Measurements from ENCODE around the gene CHTF8. TPM values are rescaled to one million over a fixed set of nuclear protein-coding genes. Genes with fewer than 3 reads are reported as not detected.

The CHTF8 gene
- total RNA-seq, 1 donor from 2014 or later, result 119 TPM

DNA sequence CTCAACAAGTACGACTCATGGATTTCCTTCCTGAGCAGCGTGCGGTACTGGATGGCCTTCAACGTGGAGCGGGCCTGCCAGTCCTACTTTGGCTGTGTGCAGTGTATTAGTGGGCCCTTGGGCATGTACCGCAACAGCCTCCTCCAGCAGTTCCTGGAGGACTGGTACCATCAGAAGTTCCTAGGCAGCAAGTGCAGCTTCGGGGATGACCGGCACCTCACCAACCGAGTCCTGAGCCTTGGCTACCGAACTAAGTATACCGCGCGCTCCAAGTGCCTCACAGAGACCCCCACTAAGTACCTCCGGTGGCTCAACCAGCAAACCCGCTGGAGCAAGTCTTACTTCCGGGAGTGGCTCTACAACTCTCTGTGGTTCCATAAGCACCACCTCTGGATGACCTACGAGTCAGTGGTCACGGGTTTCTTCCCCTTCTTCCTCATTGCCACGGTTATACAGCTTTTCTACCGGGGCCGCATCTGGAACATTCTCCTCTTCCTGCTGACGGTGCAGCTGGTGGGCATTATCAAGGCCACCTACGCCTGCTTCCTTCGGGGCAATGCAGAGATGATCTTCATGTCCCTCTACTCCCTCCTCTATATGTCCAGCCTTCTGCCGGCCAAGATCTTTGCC is 17.9 kb downstream of the CHTF8 start:
- intact Hi-C loops (cut with micrococcal nuclease), result no loop called here

DNA sequence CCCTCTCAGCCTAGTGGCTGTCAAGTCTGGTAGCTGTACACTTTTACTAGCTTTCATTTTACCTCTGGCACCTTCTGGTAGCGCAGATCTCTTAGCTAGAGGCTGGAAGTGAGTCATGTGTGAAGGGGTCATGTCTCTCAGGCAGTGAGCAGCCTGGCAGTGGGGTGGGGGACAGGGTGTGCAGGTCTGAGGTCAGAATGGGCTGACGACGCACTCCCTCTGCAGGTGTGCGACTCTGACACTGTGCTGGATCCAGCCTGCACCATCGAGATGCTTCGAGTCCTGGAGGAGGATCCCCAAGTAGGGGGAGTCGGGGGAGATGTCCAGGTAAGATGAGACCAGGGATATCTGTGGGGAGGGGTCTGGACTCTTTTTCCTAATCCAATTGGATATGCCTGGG is 19.2 kb downstream of the CHTF8 start:
- intact Hi-C loops (cut with micrococcal nuclease), result no loop called here

DNA sequence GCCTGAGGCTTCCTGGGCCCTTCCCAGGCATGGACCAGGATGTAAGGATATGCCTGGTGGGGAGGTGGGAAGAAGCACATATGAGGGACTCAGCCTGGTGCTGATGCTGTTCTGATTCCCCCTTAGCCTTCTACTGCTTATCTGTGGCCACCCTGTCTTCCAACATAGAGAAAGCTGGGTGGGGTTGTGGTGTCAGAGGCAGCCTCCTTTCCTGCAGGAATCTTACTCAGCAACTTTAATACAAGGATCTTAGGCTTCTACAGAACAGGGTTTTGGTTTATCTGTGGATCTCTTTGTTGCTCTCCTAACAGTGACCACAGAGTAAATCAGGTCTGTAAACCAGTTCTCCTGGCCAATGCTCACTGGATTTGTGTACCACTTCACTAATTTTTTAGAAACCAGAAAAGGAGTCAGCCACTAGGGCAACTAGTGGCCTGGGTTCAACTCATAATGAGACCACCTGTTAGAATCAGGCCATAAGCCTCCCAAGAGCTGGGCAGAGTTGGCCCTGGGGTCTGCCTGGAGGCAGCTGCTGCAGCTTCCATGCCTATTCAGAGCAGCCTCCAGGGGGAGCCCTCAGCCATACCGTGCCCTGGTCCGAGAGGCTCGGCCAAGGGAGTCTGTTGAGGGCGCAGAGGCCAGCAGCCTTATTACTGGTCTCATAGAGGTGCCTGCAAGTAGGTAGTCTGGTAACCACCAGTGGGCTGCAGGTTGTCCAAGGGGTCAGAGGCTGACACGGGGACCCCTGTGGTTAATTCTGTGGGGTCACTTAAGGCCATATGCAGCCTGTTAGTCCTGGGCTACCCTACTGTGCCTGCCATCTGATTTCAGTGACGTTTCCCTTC is 19.9 kb downstream of the CHTF8 start:
- intact Hi-C loops (cut with micrococcal nuclease), result no loop called here

DNA sequence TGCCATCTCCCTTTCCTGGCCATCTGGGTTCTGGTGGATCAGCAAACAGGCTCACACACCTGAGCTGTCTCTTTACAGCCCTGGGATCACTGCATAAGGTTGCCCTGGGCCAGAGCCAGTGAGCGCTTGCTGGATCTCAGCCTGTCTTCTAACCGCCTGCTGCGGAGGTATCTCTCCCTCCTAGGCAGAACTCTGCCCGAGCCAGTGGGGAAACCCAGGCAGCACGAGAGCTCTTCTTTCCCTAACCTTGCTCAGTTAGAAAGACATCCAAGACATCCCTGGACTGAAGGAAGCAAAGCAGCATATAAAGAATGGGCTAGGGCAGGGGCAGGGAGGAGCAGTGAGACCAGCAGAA is 20.5 kb downstream of the CHTF8 start:
- intact Hi-C loops (cut with micrococcal nuclease), result no loop called here

GRCh38 chr16:69111216-69111875 is 21.0 kb downstream of the CHTF8 start:
- intact Hi-C loops (cut with micrococcal nuclease), result no loop called here

GRCh38 chr16:69110406-69110805 is 22.0 kb downstream of the CHTF8 start:
- intact Hi-C loops (cut with micrococcal nuclease), result no loop called here

GRCh38 chr16:69109486-69110270 is 22.7 kb downstream of the CHTF8 start:
- intact Hi-C loops (cut with micrococcal nuclease), result loop anchor here (5.0 kb wide), 2 partner anchors 207 to 262 kb away; no protein-coding TSS in a partner anchor

- intact Hi-C loops (cut with micrococcal nuclease), result loop anchor here (5.0 kb wide), 2 partner anchors 207 to 262 kb away; no protein-coding TSS in a partner anchor
Measured at GRCh38 chr16:69108905-69109252, 23.5 kb downstream of the CHTF8 start.

DNA sequence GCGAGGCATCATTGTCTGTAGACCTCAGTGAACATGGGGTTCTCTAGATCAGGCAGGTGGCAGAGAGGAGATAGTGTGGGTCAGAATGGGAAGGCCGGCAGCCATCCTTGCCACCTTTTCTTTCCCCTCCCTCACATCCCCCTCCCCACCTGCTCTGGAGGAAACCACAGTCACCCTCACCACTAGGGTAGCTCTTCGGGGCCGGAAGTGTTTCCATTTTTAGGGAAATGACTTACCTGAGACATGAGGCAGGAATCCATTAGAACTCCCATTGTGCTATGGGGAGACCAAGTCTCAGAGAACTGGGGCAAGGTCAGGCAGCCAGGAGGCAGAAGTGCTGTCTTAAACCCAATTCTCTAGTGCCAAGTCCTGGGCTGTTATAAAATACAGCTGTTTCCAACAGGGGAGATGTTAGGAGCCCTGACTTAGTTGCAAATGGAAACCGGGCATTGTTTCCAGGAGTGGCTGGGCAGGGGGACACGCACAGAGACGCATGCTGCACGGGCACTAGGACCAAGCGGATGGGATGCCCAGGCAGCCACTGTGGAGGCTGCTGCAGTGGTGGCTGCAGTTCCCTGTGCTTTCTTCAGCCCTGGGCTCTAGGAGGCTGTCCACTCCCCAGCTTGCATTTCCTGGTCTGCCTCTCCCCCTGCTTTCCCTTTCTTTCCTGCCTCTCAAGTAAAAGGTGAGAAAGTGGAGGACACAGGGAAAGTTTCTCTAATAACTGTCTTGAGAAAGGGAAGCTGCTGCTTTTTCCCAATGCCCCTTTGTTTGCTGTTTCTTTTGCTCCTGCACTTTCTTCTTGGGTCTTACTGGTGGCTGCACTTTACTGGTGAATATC is 24.1 kb downstream of the CHTF8 start:
- intact Hi-C loops (cut with micrococcal nuclease), result loop anchor here (5.0 kb wide), 2 partner anchors 206 to 261 kb away; no protein-coding TSS in a partner anchor

DNA sequence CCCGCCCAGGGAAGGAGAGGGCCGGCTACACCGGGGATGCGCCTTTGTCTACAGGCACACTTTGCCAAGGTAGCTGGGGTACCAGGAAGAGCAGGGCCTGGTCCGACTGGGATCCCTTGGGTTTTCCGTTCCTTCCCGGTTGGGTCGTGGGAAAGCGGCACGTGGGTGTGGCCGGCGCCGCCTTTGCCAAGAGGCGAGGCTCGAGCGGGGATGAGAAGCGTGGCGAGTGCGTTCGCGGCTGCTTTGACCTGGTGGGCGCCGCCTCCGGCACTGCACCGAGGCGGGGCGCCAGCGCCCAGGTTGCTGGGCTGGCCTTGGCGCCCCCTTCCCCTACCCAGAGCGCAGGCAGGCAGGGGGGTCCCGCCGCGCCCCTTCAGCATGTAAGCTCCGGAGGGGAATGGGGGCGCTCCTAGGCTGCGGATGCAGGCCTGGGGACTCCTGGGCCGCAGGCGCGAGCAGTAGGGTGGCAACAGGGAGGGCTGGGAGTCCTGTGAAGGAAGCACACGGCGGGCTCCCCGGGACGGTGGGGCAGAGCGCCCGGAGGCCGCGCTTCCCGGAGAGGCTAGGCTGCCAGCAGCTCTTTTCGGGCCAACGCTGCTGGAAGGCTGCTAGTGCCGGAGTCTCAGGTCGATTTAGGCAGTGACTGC is 24.9 kb downstream of the CHTF8 start:
- intact Hi-C loops (cut with micrococcal nuclease), result loop anchor here (5.0 kb wide), 2 partner anchors 205 to 260 kb away; no protein-coding TSS in a partner anchor

DNA sequence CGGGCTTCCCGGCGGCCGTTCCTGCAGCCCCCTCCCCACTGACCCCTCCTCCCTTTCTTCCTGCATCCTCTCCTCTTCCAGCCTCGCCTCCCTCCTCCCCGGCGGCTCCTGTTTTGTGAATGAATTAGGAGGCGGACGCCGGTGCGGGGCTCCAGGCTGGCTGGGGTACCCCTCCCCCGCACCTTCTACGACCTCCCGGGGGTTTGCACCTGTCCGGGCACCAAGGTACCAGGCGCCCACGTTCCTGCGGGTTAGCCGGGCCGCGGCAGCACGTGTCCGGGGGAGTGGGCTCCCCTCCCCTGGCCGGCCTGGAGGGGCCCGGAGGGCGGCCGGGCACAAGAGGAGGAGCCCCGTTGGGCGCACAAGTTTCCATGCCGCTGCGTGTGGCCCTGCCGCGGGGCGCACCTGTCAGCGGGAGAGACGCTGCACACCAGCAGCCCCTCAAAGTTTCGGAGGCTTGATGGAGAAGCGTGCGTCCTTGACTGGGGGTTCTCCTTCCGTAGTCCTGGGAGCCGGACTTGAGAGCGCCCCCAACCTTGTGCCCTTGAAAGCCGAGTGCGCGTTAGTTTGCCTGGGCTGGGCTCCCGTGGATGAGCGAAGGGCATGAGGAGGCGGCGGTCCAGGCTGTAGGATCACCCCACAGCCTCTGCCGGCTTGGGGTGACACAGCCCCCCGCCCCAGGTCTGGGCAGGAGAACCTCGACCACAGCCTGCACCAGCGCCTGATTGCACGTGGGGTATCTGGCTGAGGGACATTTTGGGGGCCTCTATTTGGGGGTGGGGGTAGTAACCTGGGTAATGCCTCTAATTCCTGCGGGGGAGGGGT is 25.7 kb downstream of the CHTF8 start:
- intact Hi-C loops (cut with micrococcal nuclease), result loop anchor here (5.0 kb wide), 2 partner anchors 204 to 259 kb away; no protein-coding TSS in a partner anchor

DNA sequence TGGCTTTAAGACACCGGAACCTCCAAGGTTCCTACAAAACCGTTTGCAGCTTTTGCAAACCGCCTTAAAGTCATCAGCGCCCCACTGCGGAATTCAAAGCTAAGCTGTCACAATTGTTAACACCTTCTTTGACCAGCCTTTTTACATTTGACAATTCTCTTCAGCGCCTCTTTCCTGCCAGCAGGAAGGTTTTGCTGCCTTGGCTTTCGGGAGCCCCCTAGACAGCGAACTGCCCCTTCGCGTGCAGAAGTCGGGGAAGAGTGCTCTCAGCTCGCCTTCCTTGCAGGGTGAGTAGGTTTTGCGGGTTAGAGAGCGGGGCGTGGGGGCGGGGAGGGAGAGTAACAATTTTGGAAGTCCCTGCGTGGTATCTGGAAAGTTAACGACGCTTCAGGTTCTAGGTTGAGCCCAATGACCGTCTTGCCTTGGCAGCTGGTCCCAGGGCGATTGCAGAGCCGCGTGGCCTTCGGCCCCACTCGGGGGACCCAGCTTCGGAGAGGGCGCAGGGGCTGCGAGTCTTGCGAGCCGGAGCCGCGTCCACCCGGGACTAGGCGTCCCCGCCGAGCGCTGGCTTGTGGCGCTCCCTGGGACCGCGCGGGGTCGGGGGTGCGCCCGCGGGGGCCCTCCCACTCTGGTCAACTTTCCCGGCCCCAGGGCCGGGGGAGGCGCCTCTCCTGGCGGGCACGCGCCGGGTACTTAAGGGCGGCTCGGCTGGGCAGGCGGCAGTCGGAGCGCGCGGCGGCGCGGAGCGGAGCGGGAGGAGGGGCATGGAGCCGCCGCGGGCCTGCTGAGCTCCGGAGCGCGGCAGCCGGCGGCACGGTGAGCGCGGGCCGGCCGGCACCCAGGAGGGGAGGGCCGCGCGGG is 26.7 kb downstream of the CHTF8 start, which contains the start of gene HAS3:
Gene HAS3 (plus strand): TSS at position 153 of the 861 bp plus-strand sequence. CDS start 3,743 bp downstream, outside the sequence.
- intact Hi-C loops (cut with micrococcal nuclease), result loop anchor here (1.0 to 5.0 kb wide), 3 partner anchors 203 to 577 kb away; no protein-coding TSS in a partner anchor

GRCh38 chr16:69100071-69100691 is 32.2 kb downstream of the CHTF8 start:
- intact Hi-C loops (cut with micrococcal nuclease), result no loop called here

DNA sequence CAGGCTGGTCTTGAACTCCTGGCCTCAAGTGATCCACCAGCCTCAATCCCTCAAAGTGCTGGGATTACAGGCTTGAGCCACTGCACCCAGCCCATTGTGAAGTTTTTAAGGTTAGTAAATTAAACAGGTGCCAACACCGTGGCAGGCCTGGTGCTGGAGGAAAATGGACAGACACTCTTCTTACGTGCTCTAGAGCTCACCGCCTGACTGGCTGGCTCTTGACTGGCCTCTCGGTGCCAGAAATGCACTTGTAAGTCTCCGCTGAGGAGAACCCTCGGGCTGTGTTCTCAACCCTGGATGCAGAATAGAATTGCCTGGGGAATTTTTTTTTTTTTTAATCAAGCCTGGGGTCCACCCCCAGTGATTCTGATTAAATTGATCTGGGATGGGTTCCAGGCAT is 37.2 kb downstream of the CHTF8 start:
- intact Hi-C loops (cut with micrococcal nuclease), result no loop called here

- intact Hi-C loops (cut with micrococcal nuclease), result no loop called here
Measured at GRCh38 chr16:69094501-69094900, 37.9 kb downstream of the CHTF8 start.

- intact Hi-C loops (cut with micrococcal nuclease), result no loop called here
Measured at GRCh38 chr16:69093974-69094373, 38.4 kb downstream of the CHTF8 start.

Measured in T-helper 1 cell treated with Interleukin-12 subunit alpha and Interleukin-12 subunit beta and Interleukin-4 antibody, amounts not matched to agents 30 ng/mL and 1 ng/mL, for 36 hours (primary cell).